ENCODE data around the gene TRAPPC3.
A peak's percentile ranks its signal among the peaks of the same experiment; 100 is the strongest.
"Not testable (repeated sequence)": the region's sequence is repeated elsewhere in the genome, so short reads cannot be mapped to it uniquely, and the experiment has no call there.

TRAPPC3 gene

DNA sequence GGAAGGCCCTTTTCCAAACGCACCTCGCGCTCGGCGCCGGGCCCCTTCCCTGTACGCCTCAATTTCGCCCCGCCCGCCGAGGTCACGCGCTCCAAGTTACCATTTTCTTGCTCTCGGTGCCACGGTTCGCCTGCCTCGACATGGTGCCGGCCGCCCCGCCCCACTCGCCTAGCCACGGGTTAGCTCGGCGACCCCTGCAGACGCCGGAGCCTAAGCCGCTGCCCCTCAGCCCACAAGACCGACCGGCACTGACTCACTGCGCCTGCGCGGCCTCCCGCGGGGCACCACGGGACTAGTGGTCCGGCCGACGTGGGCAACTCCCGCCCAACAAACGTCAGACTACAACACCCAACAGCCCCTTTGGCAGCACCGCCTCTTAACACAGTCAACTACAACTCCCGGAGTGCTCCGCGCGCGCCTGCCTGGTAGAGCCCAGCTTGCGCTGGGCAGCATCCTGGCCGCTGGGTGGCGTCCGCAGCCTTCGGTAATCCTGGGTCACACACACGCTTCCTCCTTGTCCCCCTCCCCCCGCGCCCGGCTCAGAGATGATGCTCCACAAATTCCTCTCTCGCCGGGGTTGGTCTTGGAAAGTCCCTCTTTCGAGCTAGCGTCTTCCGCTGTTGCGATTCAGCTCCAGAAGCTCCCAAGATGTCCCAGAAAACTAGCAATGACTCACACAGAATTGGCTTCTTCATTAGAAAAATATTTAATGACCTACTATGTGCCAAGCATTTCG is at the start of gene TRAPPC3:
Gene TRAPPC3, minus strand, starts transcription at position 250 of the 736 bp plus-strand sequence. Its CDS starts 108 bp downstream, at position 142.
- peak; percentile 96 to 100 (median 99) for DNase-seq

GRCh38 chr1:36198641-36199040 is 49.4 kb upstream of the TRAPPC3 start:
- DNase-seq: no peak

DNA sequence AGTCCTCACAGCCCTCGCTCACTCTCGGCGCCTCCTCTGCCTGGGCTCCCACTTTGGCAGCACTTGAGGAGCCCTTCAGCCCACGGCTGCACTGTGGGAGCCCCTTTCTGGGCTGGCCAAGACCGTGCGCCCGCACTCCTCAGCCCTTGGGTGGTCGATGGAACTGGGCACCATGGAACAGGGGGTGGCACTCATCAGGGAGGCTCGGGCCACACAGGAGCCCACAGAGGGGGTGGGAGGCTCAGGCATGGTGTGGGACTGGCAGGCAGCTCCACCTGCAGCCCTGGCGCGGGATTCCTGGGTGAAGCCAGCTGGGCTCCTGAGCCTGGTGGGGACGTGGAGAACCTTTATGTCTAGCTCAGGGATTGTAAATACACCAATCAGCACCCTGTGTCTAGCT is 47.5 kb upstream of the TRAPPC3 start:
- not testable (repeated sequence) for DNase-seq

DNA sequence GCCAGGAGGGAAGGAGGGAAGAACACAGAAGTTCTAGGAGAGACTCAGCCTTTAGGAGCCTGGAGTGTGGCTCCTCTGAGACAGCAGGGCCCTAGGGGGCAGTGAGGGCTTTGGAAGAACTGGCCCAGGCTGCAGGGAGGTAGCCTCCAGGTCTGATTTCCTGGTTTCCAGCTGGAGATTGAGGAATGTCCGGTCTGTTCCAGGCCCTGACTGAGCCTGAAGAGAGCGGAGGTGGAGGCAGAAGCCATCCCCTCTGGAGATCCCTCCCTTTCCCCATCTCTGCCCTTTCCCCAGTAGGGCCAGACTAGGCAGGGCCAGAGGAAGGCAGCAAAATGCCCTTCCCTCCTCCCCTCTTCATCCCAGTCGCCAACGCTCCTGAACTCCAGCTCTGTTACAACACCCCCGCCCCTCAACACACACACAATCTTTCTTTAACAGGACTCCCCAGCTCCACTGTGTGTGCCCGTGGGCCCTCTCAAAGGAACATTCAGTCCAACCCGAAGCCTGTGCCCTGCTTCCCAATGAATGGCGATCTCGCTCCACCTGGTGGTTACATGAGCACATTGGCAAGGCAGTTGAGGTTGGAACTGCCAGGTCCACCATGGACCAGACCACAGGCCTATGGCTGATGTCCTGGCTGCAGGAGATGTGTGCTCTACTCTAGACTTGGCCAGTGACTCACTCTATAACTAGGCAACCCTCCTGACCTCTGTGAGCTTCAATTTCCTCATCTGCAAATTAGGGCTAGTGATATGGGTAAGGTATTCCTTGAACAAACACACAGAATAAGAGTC is 38.7 kb upstream of the TRAPPC3 start:
- peak; percentile 25 to 86 (median 78) for DNase-seq

- no peak for DNase-seq
Observed at GRCh38 chr1:36183309-36183856, 34.1 kb upstream of the TRAPPC3 start.

- DNase-seq: no peak
Observed at GRCh38 chr1:36182734-36183133, 33.4 kb upstream of the TRAPPC3 start.

DNA sequence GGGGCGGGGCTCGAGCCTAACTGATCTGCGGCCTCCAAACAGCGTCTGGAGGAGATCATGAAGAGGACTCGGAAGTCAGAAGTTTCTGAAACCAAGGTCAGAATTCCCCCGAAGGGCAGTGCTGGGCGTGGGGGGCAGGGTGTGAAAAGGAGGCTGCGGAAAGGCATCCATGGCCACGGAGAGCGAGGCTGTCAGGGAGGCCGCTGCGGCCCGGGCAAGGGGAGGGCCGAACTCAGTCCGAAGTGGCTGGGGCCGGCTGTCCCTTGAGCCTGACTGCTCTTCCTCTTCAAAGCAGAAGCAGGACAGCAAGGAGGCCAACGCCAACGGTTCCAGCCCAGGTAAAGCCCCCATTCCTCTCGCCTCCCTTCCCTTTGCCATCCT is 29.9 kb upstream of the TRAPPC3 start:
- DNase-seq: no peak

DNA sequence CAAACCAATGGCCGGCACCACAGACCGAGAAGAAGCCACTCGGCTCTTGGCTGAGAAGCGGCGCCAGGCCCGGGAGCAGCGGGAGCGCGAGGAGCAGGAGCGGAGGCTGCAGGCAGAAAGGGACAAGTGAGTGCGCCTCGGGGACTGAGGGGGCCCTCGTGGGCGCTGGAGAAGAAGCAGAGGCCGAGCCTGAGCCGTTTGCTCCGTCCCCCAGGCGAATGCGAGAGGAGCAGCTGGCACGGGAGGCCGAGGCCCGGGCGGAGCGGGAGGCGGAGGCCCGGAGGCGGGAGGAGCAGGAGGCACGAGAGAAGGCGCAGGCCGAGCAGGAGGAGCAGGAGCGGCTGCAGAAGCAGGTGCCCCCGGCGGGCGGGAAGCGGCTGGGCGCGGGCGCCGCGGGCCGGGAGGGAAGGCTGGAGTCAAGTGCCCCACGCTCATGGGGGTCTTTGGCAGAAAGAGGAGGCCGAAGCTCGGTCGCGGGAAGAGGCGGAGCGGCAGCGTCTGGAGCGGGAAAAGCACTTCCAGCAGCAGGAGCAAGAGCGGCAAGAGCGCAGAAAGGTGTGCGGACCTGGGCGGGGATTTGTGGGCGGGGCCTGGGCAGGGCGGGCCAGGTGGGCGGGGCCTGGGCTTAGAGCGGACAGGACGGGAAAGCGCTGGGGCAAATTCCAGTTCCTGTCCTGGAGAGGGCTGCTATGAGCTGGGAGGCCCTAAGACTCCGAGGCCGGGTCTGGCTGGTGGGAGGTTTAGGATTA is 29.4 kb upstream of the TRAPPC3 start:
- no peak for DNase-seq

- DNase-seq: no peak
Observed at GRCh38 chr1:36177589-36178431, 28.5 kb upstream of the TRAPPC3 start.

- no peak for DNase-seq
Observed at GRCh38 chr1:36176106-36176949, 27.0 kb upstream of the TRAPPC3 start.

- DNase-seq: peak in 2 of 14 donors; percentile 30 to 63
Observed at GRCh38 chr1:36175137-36176095, 26.1 kb upstream of the TRAPPC3 start.

GRCh38 chr1:36174713-36175112 is 25.4 kb upstream of the TRAPPC3 start:
- no peak for DNase-seq

DNA sequence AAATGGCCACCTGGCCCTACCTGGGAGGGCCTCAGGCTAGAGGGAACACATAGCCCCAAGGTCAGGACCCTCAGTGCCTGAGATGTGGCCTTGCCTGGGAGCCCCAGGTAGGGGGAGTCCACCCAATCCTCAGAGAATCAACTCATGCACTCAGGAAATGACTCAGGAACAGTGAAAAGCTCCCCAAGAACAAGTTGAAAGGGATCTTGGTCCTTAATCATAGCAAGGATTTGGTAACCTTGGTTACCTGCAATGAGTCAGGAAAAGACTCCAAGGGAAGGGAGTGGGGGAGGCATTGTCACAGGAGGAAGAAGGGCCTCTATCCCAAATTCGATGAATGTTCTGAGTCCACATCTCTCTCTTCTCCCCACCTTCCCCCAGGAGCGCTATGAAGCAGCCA is 23.7 kb upstream of the TRAPPC3 start:
- DNase-seq: no peak

GRCh38 chr1:36172017-36172747 is 22.9 kb upstream of the TRAPPC3 start:
- no peak for DNase-seq

DNA sequence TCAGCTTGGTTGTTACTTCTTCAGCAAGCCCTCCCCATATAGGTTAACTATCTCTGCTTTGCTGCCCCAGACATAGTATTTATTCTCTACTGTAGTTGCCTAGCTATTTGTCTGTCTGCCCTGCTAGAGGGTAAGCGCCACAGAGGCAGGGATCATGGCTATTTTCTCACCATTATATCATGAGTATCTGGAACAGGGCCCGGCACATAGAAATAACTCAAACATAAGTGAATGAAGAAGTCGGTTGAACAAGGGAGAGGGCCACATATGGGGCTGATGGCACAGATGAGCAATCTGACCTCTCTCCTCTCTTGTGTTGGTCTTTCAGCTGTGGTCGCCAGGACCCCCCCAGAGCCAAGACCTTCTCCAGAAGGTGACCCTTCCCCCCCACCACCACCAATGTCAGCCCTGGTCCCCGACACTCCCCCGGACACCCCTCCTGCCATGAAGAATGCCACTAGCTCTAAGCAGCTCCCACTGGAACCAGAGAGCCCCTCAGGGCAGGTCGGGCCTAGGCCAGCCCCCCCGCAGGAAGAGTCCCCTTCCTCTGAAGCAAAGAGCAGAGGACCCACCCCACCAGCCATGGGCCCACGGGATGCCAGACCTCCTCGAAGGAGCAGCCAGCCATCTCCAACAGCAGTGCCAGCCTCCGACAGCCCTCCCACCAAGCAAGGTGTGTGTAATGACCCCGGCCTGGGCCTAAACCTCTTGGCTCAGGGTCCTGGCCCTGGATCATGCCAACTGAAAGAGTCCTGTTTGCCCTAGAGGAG is 21.5 kb upstream of the TRAPPC3 start:
- no peak for DNase-seq

GRCh38 chr1:36168514-36168913 is 19.2 kb upstream of the TRAPPC3 start:
- DNase-seq: no peak

- peak in 1 of 14 donors; percentile 23 for DNase-seq
Observed at GRCh38 chr1:36166938-36167905, 17.9 kb upstream of the TRAPPC3 start.
